GM15510 (cell line): ENCODE measurements around the gene GOLT1A.

ENCODE experiments used
- POLR2A ChIP-seq: IDR thresholded peaks from 3 replicates; pipeline ENCODE4 v1.6.1; 2011; ENCODE audit warnings: borderline replicate concordance; ENCODE audit not compliant: insufficient read length; ENCODE audit errors: extremely low read depth

GOLT1A gene

DNA sequence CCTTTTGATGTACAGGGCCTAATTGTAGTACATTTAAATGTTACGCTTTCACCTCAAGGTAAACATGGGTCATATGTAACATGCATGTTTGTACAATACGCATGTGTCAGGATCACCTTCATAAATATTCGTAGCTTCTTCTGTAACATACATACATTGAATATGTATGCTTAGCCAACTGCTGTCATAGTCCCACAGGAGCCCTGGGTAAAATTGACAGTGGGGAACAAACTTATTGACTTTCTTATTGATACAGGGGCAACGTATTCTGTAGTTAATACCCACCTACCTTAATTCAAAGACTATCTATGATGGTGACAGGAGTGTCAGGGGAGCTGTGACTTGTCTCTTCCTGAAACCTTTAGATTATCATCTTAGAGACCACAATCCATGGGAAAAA is 43.9 kb downstream of the GOLT1A start:
- TF ChIP-seq POLR2A = no peak

- no peak for TF ChIP-seq POLR2A
Measured at GRCh38 chr1:204167730-204168129, 46.1 kb downstream of the GOLT1A start.

GRCh38 chr1:204166219-204166618 is 47.6 kb downstream of the GOLT1A start, which contains the start of gene REN:
Gene REN (minus strand): TSS chr1:204166337. CDS start chr1:204166293, 44 bp downstream.
- no peak for TF ChIP-seq POLR2A

- no peak for TF ChIP-seq POLR2A
Measured at GRCh38 chr1:204162494-204163074, 51.2 kb downstream of the GOLT1A start.

GRCh38 chr1:204161609-204162493 is 51.9 kb downstream of the GOLT1A start:
- no peak for TF ChIP-seq POLR2A

DNA sequence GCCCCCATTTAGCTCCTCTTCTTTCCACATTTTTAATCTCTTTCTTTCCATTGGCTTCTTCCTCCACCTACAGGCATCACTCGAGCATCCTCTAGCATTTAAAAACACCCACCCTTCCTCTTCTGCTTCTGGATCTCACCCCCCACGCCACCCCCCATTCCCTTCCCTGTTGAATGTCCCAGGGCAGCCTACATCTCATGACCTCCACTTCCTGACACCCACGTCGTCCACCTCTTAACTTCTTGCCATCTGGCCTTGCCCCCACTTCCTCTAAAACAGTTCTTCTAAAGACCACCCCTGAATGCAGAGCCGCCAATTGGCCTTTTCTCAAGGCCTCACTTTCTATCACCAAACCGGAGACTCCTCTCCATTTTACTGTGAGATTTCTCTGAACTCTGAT is 55.8 kb downstream of the GOLT1A start:
- no peak for TF ChIP-seq POLR2A

GRCh38 chr1:204155881-204156280 is 57.9 kb downstream of the GOLT1A start:
- TF ChIP-seq POLR2A = no peak

- TF ChIP-seq POLR2A = no peak
Measured at GRCh38 chr1:204154568-204155255, 59.1 kb downstream of the GOLT1A start.

DNA sequence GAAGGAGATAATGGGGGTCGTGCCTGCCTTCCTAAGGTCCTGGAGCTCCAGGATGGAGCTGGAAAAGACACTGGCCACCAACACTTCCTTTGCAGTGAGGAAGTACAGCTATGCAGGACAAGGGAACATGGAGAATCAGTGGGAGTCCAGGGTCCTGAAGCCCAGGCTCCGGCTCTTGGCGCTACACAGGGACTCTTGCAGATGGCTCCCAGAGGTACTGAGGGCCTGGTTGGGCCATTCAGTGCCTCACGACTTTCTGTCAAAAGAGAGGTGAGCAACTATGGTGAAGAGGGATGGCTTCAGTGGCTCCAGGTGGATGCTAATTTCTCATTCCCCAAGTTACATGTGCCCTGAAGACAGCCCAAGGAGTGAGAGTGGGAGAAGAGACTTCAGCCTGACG is 60.1 kb downstream of the GOLT1A start:
- no peak for TF ChIP-seq POLR2A

GRCh38 chr1:204152310-204153044 is 61.3 kb downstream of the GOLT1A start:
- no peak for TF ChIP-seq POLR2A

GRCh38 chr1:204151552-204152309 is 62.1 kb downstream of the GOLT1A start, which contains the start of gene ETNK2:
Gene ETNK2 (minus strand): TSS chr1:204152044. CDS start chr1:204151852, 192 bp downstream.
- TF ChIP-seq POLR2A = no peak

GRCh38 chr1:204150702-204151551 is 62.9 kb downstream of the GOLT1A start:
- TF ChIP-seq POLR2A = no peak
